NCI-H774 (cell line): ENCODE measurements around the gene PRAME.

Experiments
- DNase-seq: peaks from one replicate; lab custom pipeline; 2025; lab: John Stamatoyannopoulos, UW

Gene PRAME

DNA sequence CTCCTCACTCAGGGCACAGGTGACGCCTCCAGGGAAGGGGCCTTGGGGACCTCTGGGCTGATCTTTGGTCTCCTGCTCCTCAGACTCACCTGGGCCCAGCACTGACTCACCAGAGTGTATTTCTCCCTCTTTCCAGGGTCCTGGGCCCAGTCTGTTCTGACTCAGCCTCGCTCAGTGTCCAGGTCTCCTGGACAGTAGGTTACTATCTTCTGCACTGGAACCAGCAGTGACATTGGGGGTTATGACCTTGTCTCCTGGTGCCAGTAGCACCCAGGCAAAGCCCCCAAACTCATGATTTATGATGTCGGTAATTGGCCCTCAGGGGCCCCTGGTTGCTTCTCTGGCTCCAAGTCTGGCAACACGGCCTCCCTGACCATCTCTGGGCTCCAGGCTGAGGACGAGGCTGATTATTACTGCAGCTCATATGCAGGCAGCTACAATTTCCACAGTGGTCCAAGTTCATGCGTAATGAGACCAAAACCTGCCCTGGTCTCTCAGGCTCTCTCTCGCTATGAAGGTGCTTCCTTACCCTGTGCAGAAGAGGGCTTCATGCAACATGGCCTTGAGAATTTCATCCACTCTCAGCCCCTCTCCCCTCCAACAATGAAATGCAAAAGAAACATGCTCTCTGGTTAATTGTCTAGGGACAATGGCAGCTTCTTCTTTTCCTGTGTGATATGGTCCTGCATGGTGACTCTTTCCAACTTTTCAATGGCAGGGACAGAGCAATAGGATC is 21.0 kb upstream of the PRAME start:
- DNase-seq = no peak

DNA sequence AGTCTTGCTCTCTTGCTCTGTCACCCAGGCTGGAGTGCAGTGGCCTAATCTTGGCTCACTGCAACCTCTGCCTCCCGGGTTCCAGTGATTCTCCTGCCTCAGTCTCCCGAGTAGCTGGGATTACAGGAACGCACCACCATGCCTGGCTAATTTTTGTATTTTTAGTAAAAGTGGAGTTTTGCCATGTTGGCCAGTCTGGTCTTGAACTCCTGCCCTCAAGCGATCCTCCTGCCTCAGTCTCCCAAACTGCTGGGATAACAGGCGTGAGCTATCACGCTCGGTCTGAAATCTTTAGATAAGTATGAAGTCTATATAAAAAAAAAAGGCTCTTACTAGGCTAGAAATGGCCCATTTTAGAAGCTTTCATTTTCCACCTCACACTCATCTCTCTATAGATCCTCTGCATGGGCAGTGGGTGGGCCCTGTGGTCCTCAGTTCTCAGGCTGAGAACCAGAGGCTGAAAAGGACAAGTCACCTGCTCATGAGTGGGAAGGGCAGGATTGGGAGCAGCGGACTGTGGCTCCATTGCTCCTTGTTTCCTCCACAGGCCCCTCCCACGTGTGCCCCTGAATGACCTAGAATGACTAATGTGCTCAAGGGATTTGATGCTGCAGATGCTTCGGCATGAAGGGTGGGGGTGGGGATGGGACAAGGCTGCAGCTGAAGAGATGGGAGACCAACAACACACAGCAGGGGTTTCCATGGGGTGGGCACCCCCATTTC is 19.8 kb upstream of the PRAME start:
- DNase-seq = no peak

DNA sequence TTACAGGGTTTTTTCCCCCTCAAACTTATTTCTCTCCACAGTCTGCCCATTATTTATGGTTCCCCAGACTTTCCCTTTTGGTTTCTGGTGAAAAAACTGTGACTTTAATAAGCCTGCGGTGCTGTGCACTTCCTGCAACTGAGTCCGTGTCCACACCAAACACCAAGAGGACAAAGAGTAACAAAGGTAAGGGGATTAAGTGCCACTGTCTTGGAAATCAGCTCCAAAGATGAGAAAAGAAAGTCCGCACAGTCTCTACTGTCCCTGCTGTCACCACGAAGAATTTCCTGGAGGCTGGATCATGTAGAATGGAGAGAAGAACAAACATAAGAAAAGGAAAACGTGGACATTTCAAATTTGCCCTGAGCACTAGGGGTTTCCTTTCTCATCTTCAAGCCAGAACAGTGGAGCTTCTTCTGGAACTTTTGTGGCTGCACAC is 17.9 kb upstream of the PRAME start:
- DNase-seq = no peak

DNA sequence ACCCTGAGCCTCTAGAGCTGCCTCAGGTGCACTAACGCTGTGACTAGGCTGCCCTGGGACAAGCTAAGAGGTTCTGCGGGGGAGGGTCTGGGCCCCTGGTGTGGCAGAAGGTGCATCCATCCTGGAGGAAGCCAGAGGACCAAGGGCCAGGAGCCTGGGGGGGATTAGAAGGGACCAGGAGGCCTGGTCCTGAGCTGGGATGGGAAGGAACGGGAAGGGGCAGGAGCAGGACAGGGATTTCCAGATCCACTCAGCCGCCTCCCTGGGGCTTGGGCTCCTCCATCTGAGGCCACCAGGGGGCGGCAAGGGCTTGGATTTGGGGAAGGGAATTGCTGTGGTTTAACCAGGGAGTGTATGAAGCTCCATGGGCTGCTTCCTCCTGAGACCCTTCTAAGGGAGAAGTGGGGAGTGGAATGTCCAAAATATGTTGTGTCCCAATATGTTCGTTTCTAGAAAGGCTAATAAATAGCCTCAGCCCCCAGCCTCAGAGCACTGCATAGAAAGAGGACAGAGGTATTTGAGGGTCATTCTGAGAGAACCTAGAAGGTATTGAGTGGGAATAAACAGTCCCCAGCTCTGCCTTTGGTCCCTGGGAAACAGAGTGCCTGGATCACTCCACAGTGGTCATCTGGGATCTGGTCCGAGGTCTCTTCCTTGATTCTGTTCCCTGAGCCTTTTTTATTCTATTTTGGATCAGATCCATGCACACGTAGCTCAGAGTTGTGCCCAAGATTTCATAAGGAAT is 17.4 kb upstream of the PRAME start:
- DNase-seq = peak; percentile 3

DNA sequence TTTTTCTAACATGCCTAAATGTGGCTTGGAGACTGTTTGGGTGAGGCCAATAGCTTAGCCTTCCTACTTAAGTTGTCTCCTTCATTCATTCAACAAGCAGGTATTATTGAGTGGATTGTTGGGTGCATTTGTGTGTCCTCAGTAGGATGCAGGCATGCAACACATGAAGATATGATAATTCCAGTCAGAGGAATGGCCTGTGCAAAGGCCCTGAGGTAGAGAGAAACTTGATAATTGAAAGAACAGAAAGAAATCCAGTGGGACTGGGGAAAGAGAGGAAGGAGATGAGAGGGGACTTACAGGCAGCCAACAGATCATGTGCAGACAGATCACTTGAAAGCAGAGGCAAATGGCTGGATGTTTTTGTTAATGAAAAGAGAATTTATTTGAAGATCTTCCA is 15.3 kb upstream of the PRAME start:
- no peak for DNase-seq

DNA sequence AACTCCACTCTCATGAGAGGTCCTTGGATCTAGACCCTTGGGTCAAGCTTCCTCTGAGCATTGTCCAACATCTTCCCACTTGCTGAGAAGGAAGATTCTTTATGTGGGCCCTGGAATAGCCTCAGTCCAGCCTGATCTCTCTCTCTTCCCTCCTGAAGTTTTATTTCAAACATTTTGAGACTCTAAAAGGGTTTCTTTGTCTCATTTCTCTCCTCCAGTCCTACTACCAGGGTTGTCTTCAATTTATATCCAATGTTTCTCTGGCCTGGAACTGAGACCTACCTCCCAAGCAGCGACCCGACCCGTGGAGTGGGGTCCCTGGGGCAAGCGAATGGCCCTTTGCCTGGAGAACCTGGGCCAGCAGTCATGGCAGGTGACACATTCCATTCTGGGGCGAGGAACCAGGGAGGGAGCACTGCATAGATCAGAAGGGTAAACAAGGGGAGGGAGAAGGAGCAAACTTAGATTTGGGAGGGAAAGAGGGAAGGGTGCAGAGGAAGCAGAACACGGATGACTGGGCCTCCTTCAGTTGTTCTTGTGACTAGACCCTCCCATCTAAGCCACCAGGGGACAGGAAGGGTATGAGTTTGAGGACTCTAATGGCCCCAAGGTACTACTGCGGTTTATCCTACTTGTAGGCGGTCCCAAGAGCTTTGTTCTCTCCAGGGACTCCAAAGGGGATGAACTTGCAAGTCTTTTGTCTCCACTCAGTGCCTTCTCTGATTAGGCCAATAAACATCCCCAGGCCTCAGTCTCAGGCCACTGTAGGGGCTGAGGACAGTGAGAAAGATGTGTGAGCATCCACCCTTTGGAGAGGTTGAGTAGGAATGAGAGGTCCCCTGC is 14.2 kb upstream of the PRAME start:
- no peak for DNase-seq

DNA sequence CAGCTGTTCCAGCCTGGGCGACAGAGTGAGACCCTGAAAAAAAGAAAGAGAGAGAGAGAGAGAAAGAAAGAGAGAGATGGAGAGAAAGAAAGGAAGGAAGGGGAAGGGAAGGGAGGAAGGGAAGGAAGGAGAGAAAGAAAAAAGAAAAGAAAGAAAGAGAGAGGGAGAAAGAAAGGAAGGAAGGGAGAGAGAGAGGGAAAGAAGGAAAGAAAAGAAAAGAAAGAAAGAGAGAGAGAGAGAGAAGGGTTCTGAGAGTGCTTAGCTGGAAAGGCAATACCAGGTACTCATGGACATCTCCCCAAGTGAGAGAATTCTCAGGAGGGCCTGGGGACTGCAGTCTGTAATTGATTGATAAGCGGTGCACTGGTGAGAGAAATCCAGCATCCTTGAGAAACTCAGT is 12.8 kb upstream of the PRAME start:
- DNase-seq = no peak

DNA sequence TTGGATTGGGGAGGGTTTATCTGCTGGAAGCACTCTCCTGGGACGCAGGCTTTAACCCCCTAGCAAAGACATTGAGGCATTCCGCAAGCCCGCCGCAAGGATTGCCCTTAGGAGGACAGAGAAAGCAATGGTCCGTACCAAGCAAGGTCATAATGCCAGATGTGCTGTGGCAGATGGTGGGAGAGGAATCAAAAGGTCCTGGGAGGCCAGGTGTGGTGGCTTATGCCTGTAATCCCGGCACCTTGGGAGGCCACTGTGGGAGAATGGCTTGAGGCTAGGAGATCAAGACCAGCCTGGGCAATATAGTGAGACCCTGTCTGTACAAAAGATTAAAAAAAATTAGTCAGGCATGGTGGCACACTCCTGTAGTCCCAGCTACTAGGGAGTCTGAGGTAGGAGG is 12.4 kb upstream of the PRAME start:
- DNase-seq = no peak

DNA sequence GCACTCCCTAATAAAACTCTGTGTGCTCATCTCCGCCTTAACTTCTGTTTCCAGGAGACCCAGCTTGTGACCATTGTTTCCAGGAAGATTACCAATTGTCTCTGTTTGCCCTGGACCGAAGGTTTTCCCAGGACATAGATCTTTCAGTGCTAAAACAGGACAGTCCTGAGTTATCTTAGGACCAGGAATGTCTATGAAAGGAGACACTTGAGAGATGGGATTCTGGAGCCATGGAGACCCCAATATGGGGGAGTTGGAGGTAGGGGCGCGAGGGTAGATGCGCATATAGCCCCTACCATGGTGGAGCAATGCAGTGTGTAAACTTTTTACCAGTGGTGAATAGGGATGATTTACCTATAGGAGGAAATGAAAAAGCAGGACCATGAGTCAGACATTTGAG is 10.2 kb upstream of the PRAME start:
- no peak for DNase-seq

DNA sequence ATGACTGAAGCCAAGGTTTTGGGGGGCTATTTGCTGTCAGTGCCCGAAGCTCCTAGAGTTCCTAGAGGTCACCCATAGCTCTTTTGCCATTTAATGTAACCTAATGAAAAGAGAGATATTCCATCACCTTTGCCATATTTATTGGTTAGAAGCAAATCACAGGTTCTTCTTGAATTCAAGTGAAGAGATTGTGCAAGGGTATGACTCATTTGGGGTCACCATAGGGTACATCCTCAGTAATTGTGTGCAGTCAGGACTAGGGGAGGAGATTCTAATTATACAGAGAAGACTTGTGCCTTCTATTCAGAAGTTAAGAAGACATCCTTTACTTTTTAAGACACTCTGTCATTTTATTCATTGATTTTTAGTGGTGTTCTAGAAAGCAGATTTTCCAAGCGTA is 6.9 kb upstream of the PRAME start:
- DNase-seq = no peak

DNA sequence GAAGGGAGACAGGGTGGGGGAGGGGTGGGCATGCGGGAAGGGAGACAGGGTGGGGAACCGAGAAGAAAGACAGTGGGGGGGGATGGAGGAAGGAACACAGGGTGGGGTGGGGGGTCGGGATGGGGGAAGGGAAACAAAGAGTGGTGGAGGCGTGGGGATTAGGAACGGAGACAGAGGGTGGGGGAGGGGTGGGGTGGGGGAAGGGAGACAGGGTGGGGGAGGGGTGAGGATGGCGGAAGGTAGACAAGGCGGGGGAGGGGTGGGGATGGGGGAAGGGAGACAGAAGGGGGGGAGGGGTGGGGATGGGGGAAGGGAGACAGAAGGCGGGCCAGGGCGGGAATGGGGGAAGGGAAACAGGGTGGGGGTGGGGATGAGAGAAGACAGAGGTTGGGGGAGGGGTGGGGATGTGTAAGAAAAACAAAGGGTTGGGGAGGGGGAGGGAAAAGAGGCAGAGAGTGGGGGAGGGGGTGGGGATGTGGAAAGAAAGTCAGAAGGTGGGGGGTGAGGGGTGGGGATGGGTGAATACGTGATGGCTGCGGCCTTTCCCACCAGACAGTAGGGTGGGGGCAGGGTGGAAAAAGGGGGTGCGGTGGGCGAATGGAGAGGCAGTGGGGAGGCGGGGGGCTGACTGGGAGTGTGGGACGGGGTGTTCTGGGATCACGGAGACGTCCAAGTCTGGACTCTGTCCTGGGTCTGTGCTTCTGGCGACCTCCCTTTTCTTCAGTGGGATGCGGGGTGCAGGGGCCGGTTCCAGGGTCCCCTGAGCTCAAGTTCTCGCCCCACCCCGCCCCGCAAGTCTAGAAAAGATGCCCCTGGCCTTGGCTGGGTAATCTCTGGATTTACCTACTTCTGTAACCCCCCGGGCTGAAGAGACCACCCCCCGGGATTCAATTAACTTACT is 744 bp downstream of the PRAME start:
- no peak for DNase-seq

DNA sequence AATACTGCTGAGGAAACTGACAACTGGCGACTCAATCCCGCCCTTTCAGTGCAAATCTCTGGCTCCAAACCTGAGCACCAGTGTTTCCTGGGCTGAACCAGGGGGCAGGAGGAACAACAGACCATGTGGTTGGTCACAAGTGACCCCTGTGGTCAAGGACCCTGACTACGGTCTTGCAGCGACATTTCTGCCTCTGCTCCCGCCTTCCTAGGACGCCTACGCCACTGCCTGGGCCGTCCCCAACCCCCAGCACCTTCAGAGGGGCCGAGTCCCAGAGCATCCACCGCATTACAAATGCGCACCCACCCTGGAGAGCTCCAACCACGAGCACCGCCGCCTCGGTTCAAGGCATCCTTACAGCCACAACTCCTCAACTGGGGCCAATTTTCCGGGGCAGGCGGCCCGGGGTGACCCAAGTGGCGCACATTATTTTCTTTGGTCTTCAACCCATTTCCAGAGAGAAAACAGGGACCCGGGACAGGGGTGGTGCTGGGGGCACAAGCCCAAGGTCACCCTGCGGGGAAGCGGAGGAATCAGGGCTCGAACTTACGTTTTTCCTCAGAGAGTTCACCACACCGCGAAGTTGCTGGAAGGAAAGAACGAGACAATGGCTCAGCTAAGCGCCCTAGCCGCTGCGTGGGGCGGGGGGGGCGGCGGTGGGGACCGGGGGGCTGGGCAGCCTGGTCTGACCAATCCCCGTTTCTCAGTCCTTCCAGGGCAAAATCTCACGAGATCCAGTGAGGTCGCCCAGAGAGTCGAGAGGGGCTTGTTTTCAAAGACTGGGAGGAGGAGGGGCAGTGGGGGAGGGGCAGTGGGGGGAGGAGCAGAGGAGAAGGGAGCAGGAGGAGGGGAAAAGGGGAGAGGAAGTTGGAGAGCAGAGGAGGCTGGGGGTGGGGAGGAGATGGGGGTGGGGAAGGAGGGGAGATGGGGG is 1.8 kb downstream of the PRAME start:
- DNase-seq = peak; percentile 17

DNA sequence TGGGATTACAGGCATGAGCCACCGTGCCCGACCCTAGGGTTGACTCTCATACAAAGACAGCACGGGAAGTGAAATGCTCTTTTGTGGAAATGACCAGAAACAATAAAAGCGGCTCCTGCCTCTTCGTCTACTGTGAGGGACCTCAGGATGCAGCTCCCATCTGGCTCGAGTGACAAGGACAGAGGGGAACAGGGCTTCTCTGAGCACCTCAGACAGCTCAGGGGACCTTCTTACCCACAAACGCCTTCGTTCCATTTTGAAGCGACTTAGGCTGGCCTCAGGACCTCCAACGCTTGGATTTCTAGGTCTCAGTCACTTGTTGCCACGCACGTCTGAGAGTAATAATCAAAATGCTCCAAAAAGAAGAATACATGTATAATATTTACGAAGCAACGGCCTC is 2.5 kb downstream of the PRAME start:
- DNase-seq = no peak

DNA sequence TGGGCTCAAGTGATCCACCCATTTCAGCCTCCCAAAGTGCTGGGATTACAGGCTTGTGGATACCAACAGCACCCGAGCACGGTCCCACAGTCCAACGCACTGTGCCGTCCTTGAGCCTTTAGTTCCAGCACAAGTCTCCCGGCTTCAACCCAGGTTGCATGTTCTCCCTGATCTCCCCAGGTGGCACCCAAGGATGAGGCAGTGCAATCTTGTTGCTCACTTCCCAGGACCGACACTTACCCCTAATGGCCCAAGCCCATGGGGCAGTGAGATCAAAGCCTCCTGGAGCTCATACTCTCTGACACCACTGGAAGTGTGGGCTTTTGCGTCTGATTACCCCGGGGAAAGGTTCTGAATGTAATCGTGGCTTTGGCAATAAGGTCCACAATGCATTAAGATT is 3.5 kb downstream of the PRAME start:
- DNase-seq = no peak

DNA sequence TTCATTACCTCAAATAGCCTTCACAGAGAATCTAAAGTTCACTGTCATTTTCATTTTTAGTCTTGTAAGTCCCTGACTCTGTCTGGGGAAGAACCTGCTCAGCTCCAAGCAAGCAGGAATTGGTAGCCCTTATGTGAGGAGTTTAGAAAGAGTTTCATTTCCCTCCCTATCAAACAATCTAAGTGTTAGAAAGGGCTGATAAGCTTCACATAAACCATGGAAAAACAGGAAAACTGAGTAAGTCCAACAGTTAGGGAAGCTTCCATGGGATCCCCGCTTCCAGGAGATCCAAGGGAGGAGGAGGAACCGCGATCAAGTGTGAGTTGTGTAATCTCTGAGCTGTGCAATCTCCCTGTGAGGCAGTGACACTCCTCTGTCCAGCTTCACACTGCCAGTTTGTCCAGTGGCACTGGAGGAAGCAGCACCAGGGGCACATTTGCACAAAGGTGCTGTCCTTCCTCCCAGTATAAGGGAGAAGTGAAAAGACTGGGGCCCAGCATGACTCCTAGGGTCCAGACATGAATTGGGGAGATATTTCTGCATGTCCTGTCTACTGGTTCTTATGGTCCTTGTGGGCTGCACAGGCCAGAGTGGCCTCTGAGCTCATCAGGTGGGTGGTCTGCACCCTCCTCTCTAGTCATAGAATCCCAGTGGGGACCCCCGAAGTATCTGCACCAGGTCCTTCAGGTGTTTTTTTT is 4.3 kb downstream of the PRAME start:
- DNase-seq = no peak

DNA sequence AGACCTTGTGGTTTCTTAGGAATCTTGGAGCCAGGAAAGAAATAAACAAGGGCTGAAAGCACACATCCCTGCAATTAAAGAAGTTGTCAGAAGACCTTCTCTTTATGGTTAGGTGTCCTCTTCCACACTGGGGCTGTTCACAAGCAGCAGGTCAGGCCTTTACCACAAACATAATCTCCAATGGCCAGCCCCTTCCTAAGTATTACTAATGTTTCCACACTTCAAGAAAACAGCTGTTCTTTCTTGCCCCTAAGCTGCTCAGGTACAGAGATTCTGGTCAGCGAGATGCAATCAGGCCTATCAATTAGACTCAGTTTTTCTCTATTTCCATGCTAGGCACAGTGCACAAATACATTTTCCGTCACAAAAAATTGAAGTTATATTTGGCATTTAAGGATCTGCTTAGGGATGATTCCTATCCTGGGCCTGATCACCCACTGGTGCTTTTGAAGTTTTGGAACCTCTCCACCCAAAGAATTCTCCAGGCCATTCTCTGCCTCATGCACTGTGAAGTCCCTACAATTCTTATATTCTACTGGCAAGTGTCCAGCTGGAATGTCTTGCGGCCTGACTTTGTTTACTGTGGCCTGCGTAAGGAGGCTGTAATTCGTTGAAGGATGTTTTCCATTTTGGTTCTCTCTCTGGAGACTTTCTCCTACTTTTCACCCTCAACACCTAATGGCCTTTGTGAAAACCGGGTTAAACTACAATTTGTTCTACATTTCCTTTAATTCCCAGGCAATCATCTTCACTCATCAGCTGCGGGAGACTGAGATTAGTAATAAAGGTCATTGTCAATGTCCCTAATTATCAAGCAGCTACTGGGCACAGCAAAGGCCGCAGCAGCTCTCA is 5.1 kb downstream of the PRAME start:
- no peak for DNase-seq

DNA sequence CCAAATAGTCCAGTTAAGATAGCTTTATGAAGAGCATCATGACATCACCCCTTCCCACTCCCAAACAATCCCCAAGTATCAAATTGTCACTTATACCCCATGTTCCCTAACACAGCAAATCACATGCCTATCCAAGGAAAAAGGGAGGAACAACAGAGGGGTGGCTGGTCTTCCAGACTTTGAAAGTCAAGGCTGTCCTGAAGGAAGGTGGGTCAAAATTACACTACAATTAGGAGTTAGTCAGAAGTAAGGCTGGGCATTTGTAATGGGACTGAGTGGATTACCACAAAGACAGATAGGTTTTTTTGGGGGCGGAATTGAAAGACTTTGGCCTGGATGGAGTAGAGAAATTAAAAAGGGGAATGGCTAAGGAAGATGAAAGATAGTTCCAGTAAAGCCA is 5.9 kb downstream of the PRAME start:
- DNase-seq = no peak

DNA sequence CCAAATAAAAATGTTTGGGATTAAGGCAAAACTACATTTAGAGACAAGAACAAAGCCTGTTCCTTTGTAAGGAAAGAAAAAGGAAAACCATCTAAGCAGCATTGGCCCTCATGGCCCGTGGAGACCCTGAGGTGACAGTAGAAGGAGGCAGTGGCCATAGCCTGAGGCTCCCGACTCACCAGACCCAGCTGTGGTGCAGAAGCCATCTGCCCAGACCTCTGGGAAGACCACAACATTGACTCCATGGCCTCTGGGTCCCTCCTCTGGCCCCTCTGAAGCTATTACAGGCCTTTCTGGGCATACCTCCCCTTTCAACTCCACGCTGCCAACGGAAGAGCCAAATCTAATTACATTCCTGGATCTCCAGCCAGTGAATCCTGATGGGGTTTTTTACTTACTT is 6.4 kb downstream of the PRAME start:
- no peak for DNase-seq
